Gastrocnemius medialis (tissue), 4 donors: Measurements from ENCODE around the gene HOATZ.

Source experiments
- POLR2A ChIP-seq, 2 donors: fragments of 450-650 bp; IDR thresholded peaks; one replicate each; pipeline ENCODE4 v1.6.1; 2017; ENCODE audit warnings: antibody characterized with exemption in 2 of 2, mild to moderate bottlenecking in 2 of 2, moderate library complexity in 2 of 2
- TF ChIP-seq, protein P1 (sequence below), 5 experiments: fragments of 450-650 bp in 3 of 5; fragments of 200-600 bp in 2 of 5; sonication (generic) in 2 of 5; IDR thresholded peaks in 4 of 5; conservative IDR thresholded peaks in 1 of 5; 1 replicate in 4 of 5; 2 replicates in 1 of 5; pipeline ENCODE4 v1.5.1; 2016 to 2019; ENCODE audit warnings: antibody characterized with exemption in 5 of 5, mild to moderate bottlenecking in 3 of 5, moderate library complexity in 3 of 5

DNA sequence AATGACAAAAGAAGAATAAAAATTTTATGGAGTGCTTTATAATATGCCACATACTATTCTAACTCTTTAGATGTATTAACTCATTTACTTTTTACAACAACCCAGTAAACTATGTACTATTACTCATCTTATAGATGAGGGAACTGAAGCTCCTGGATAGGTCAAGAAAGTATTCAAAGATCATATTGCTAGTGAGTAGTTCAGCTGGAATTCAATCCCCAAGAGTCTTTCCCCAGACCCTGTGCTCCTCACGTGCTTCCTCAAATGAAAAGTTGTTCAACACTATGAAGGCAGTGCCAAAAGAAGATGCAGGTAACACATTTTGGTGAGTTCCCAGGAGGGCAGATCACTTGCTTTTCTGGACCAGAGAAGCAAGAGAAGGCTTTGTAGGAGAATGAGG is 49.2 kb upstream of the HOATZ start:
- TF ChIP-seq, protein P1, sequence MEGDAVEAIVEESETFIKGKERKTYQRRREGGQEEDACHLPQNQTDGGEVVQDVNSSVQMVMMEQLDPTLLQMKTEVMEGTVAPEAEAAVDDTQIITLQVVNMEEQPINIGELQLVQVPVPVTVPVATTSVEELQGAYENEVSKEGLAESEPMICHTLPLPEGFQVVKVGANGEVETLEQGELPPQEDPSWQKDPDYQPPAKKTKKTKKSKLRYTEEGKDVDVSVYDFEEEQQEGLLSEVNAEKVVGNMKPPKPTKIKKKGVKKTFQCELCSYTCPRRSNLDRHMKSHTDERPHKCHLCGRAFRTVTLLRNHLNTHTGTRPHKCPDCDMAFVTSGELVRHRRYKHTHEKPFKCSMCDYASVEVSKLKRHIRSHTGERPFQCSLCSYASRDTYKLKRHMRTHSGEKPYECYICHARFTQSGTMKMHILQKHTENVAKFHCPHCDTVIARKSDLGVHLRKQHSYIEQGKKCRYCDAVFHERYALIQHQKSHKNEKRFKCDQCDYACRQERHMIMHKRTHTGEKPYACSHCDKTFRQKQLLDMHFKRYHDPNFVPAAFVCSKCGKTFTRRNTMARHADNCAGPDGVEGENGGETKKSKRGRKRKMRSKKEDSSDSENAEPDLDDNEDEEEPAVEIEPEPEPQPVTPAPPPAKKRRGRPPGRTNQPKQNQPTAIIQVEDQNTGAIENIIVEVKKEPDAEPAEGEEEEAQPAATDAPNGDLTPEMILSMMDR (IDR thresholded peaks at IDR 0.05 in 4 of 5, conservative IDR thresholded peaks at IDR 0.05 in 1 of 5), result no peak
- TF ChIP-seq POLR2A (IDR thresholded peaks at IDR 0.05), result no peak
